Astrocyte (in vitro differentiated cells and primary cell): ENCODE measurements around the gene ZNF77. TPM values are rescaled to one million over a fixed set of nuclear protein-coding genes. Genes with fewer than 3 reads are reported as not detected.
A peak's percentile ranks its signal among the peaks of the same experiment; 100 is the strongest.

Source experiments
- DNase-seq: peaks from one replicate; pipeline ENCODE4 v3.0.0-alpha.2; 2010; ENCODE audit warnings: low read depth
- FAIRE-seq: peaks from 2 replicates; lab custom pipeline; 2011; peaks lifted over from hg19 to GRCh38; lab: Jason Lieb, UNC
- H2AFZ ChIP-seq: 2 replicates; pipeline ENCODE4 v1.6.0; 2012; ENCODE audit warnings: low read depth, low read length, inconsistent platforms
- H3K27ac ChIP-seq: 2 replicates; pipeline ENCODE4 v1.5.1; 2011; ENCODE audit warnings: low read depth, low read length, inconsistent platforms
- H3K27me3 ChIP-seq: 2 replicates; pipeline ENCODE4 v1.6.0; 2011; ENCODE audit warnings: low read length, inconsistent platforms; ENCODE audit not compliant: insufficient read depth
- H3K36me3 ChIP-seq: 2 replicates; pipeline ENCODE4 v1.5.1; 2011; ENCODE audit warnings: low read length, inconsistent platforms; ENCODE audit not compliant: insufficient read depth
- H3K4me1 ChIP-seq: 2 replicates; pipeline ENCODE4 v1.5.1; 2011; ENCODE audit warnings: low read length, inconsistent platforms; ENCODE audit not compliant: insufficient read depth
- H3K4me2 ChIP-seq: 2 replicates; pipeline ENCODE4 v1.6.0; 2012; ENCODE audit warnings: low read length, inconsistent platforms
- H3K4me3 ChIP-seq: 2 replicates; pipeline ENCODE4 v1.5.1; 2011; ENCODE audit warnings: low read depth, mild to moderate bottlenecking, low read length, inconsistent platforms; ENCODE audit not compliant: insufficient read depth
- H3K79me2 ChIP-seq: 2 replicates; pipeline ENCODE4 v1.6.0; 2012; ENCODE audit warnings: mild to moderate bottlenecking, low read length, inconsistent platforms; ENCODE audit not compliant: insufficient read depth
- H3K9ac ChIP-seq: 2 replicates; pipeline ENCODE4 v1.6.0; 2012; ENCODE audit warnings: mild to moderate bottlenecking, low read length, inconsistent platforms
- H3K9me3 ChIP-seq: 2 replicates; pipeline ENCODE4 v1.5.1; 2012; ENCODE audit warnings: low read depth, mild to moderate bottlenecking, low read length, inconsistent platforms; ENCODE audit not compliant: insufficient read depth
- H4K20me1 ChIP-seq: 2 replicates; pipeline ENCODE4 v1.6.0; 2012; ENCODE audit warnings: low read length, inconsistent platforms; ENCODE audit not compliant: insufficient read depth
- H3K27ac Mint-ChIP-seq: one replicate; pipeline ENCODE4 v1.8.0; 2021; ENCODE audit warnings: mild to moderate bottlenecking, mixed read lengths; ENCODE audit not compliant: unreplicated experiment
- H3K27me3 Mint-ChIP-seq: one replicate; pipeline ENCODE4 v1.8.0; 2021; ENCODE audit warnings: low read depth, mixed read lengths; ENCODE audit not compliant: unreplicated experiment
- H3K36me3 Mint-ChIP-seq: one replicate; pipeline ENCODE4 v1.8.0; 2021; ENCODE audit warnings: low read depth, mixed read lengths; ENCODE audit not compliant: unreplicated experiment
- H3K4me1 Mint-ChIP-seq: one replicate; pipeline ENCODE4 v1.8.0; 2021; ENCODE audit warnings: low read depth, mixed read lengths; ENCODE audit not compliant: unreplicated experiment
- H3K4me3 Mint-ChIP-seq: one replicate; pipeline ENCODE4 v1.8.0; 2021; ENCODE audit warnings: mild to moderate bottlenecking, moderate library complexity, mixed read lengths; ENCODE audit not compliant: unreplicated experiment
- H3K9me3 Mint-ChIP-seq: one replicate; pipeline ENCODE4 v1.8.0; 2021; ENCODE audit warnings: mild to moderate bottlenecking, mixed read lengths; ENCODE audit not compliant: unreplicated experiment
- EZH2 ChIP-seq: IDR thresholded peaks from 2 replicates; pipeline ENCODE4 v1.6.1; 2012; ENCODE audit warnings: mild to moderate bottlenecking, low read length, inconsistent platforms; ENCODE audit not compliant: insufficient read depth
- total RNA-seq: library from RNA; stranded (reverse); gene quantifications from 2 replicates; pipeline ENCODE4 v1.2.1, GENCODE V29; 2021
- TF ChIP-seq, protein P1 (sequence below): IDR thresholded peaks from 2 replicates; pipeline ENCODE4 v1.5.1; 2011; ENCODE audit warnings: low read depth, mild to moderate bottlenecking, inconsistent platforms, low read length, moderate library complexity; ENCODE audit not compliant: insufficient read depth

The ZNF77 gene
- total RNA-seq, 1 donor from 2014 or later = 1.4 TPM

DNA sequence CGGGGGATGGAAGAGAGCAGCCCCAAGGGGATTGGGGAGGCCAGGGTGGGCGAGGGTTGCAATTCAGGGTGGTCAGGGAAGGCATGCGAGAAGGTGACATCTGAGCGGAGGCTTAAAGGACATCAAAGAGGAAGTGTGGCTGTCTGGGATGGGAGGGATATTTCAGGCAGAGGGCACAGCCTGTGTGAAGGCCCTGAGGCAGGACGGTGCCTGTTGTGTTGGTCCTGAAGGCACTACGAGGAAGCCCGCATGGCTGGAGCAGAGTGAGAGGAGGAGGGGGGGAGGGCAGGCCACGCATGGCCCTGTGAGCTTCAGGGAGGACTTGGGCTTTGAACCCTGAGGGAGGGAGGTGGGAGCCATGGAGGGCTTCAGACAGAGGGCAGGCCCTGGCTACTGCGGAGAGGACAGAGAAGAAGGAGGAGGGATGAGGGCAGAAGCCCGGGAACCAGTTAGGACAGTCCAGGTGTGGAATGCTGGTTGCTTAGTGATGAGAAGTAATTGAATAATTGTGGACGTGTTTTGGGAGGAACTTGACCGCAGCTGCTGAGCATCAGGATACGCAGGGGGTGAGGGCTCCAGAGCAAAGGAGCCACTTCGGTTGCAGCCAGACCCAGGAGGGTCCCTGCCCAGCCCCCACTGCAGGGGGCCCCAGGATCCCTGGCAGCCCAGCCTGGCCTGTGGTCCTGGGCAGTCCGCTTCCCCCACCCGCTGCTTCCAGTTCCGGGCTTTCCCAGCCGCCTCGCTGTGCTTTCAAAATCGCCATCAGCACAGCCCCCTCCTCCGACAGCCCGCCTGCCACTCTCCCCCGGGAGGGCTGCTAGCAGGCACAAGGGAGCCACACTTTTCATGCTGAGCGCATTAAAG is 38.8 kb upstream of the ZNF77 start:
- Histone ChIP-seq H3K79me2 (no peaks in the 10 kb centered on the region), H3K36me3 (no peaks in the 10 kb centered on the region), H3K4me2 (peak overlapping the region; percentile 80), H3K27ac (no peak overlapping the region), H2AFZ (peak overlapping the region; percentile 67), H4K20me1 (no peaks in the 10 kb centered on the region), H3K27me3 (peaks cover 16% of the 10 kb centered on the region), H3K4me1 (peaks cover 13% of the 10 kb centered on the region), H3K9ac (peak overlapping the region; percentile 33), H3K4me3 (peak overlapping the region; percentile 40), H3K9me3 (no peaks in the 10 kb centered on the region)
- Mint-ChIP-seq H3K27me3 (peaks cover 66% of the 10 kb centered on the region), H3K36me3 (no peaks in the 10 kb centered on the region), H3K27ac (no peak overlapping the region), H3K4me3 (no peak overlapping the region), H3K9me3 (peaks cover 2% of the 10 kb centered on the region), H3K4me1 (no peaks in the 10 kb centered on the region)
- TF ChIP-seq, protein P1, sequence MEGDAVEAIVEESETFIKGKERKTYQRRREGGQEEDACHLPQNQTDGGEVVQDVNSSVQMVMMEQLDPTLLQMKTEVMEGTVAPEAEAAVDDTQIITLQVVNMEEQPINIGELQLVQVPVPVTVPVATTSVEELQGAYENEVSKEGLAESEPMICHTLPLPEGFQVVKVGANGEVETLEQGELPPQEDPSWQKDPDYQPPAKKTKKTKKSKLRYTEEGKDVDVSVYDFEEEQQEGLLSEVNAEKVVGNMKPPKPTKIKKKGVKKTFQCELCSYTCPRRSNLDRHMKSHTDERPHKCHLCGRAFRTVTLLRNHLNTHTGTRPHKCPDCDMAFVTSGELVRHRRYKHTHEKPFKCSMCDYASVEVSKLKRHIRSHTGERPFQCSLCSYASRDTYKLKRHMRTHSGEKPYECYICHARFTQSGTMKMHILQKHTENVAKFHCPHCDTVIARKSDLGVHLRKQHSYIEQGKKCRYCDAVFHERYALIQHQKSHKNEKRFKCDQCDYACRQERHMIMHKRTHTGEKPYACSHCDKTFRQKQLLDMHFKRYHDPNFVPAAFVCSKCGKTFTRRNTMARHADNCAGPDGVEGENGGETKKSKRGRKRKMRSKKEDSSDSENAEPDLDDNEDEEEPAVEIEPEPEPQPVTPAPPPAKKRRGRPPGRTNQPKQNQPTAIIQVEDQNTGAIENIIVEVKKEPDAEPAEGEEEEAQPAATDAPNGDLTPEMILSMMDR = no peak
- peak; percentile 41 for TF ChIP-seq EZH2
- DNase-seq (peak; percentile 75), FAIRE-seq (no peak)

DNA sequence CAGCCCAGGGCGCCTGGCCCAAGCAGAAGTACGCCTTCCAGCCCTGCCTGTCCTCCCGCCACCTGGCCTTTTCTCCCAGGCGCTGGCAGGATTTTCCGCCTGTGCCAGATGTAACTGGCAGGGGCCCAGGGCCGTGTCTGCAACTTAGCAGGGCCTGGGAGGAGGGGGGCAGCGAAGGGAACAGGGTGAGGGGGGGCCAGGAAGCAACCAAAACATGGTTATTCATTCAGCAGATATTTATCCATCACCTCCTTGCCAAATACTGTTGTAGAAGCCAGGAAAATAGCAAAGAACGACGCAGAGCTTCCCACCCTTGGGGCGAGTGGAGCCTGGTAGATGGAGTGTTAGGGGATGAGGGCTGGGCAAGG is 38.2 kb upstream of the ZNF77 start:
- Histone ChIP-seq H3K36me3 (no peaks in the 10 kb centered on the region), H3K9ac (no peak overlapping the region), H3K9me3 (no peaks in the 10 kb centered on the region), H3K4me3 (no peak overlapping the region), H3K4me2 (peak overlapping the region; percentile 80), H4K20me1 (no peaks in the 10 kb centered on the region), H3K27me3 (peaks cover 16% of the 10 kb centered on the region), H3K27ac (no peak overlapping the region), H3K79me2 (no peaks in the 10 kb centered on the region), H3K4me1 (peaks cover 13% of the 10 kb centered on the region), H2AFZ (peak overlapping the region; percentile 67)
- H3K9me3 Mint-ChIP-seq = no peaks in the 10 kb centered on the region
- H3K27ac Mint-ChIP-seq = no peak overlapping the region
- peak; percentile 76 for DNase-seq
- H3K36me3 Mint-ChIP-seq = no peaks in the 10 kb centered on the region
- peaks cover 66% of the 10 kb centered on the region for H3K27me3 Mint-ChIP-seq
- no peaks in the 10 kb centered on the region for H3K4me1 Mint-ChIP-seq
- FAIRE-seq = no peak
- H3K4me3 Mint-ChIP-seq = no peak overlapping the region
- TF ChIP-seq, protein P1 = no peak
- no peak for TF ChIP-seq EZH2

DNA sequence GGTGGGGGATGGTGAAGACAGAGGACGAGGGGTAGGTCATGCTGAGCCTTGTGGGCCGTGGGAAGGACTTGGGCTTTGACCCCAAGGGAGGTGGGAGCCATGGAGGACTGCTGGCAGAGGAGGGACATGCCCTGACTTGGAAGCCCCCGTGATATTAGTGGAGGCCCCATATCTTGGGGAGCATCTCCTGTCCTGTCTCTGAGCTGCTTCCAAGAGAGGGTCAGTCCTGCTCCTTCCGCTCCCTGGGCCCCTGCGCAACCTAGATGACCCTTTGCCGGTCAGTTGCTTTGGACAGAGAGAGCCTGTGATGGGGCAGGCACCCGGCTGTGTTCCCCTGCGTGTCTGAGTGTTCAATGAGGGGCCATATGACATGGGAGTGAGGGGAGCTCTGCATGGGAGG is 37.8 kb upstream of the ZNF77 start:
- H3K4me2 ChIP-seq = peak overlapping the region; percentile 80
- no peak for TF ChIP-seq EZH2
- TF ChIP-seq, protein P1 = no peak
- H3K9me3 ChIP-seq = no peaks in the 10 kb centered on the region
- H3K27me3 ChIP-seq = peaks cover 13% of the 10 kb centered on the region
- no peak overlapping the region for H3K4me3 Mint-ChIP-seq
- no peaks in the 10 kb centered on the region for H3K79me2 ChIP-seq
- H3K36me3 Mint-ChIP-seq = no peaks in the 10 kb centered on the region
- no peaks in the 10 kb centered on the region for H3K4me1 Mint-ChIP-seq
- no peak overlapping the region for H3K4me3 ChIP-seq
- no peaks in the 10 kb centered on the region for H3K36me3 ChIP-seq
- peaks cover 65% of the 10 kb centered on the region for H3K27me3 Mint-ChIP-seq
- H3K27ac Mint-ChIP-seq = no peak overlapping the region
- H3K9me3 Mint-ChIP-seq = no peaks in the 10 kb centered on the region
- no peak overlapping the region for H2AFZ ChIP-seq
- no peak for FAIRE-seq
- H3K4me1 ChIP-seq = peaks cover 13% of the 10 kb centered on the region
- no peak for DNase-seq
- no peak overlapping the region for H3K27ac ChIP-seq
- H4K20me1 ChIP-seq = no peaks in the 10 kb centered on the region
- H3K9ac ChIP-seq = no peak overlapping the region
